ENCODE measurements around the gene TRMT61A. TPM values are rescaled to one million over a fixed set of nuclear protein-coding genes. Genes with fewer than 3 reads are reported as not detected.

Gene TRMT61A
- total RNA-seq, 1 experiment from 2014 or later = 25.9 TPM

DNA sequence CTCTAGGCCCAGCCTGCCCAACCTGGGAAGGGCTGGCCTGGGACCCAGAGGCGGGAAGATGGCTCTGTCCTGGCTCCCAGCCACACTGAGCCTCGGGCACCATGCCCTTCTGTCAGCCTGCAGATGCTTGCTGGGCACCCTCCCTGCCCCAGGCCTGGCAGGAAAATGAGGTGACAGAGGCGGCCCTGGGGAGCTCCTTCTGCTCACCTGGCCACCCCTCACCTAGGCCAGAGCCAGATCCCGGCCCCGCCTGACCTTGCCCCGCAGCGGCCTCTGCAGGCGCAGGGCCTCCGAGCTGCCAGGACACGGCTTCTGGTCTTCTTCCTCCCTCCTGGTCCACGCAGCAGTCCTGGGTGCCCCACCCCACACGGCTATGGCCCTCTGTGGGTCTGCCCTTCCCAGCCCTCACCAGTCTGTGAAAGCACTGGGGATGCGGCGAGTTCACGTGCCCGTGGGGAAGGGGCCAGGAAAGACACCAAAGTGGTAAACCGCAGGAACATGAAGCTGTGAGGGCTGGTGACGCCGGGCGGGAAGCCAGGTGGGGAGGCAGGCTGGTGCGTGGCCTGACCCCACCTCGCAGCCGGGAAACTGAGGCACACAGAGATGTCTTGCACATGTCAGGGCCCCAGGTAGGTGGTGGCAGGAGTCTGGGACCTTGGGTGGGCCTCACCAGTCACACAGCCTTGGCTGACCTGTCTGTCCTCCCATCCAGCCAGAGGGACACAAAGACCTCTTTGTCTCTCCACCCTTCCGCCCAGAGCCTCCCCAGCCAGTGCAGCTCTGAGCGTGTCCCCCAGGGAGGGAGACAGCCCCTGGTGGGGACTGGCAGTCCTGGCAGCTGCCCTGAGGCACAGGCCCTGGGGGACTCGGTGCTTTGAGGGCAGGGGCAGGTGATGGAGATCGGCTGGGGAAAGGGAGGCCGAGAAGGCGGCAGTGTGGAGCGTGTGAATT lies 20.6 kb downstream of the TRMT61A start:
- no peak for DNase-seq
- BruUV-seq (replicated peaks) = no TSS peak
- Mint-ChIP-seq H3K36me3 (ENCODE audit: insufficient read depth, unreplicated experiment) (no peaks in the 10 kb centered on the region), H3K27ac (ENCODE audit: unreplicated experiment) (no peak overlapping the region), H3K9me3 (ENCODE audit: low read depth, unreplicated experiment) (no peaks in the 10 kb centered on the region), H3K4me1 (ENCODE audit: low read depth, unreplicated experiment) (peaks cover 5% of the 10 kb centered on the region), H3K4me3 (ENCODE audit: low read depth, unreplicated experiment) (no peak overlapping the region), H3K27me3 (ENCODE audit: unreplicated experiment) (no peaks in the 10 kb centered on the region)
- CTCF ChIA-PET = interaction anchor here (0.8 to 1.3 kb wide), 2 partner anchors 8 to 17 kb away, joined by 3 read pairs; no protein-coding TSS in a partner anchor
- intact Hi-C loops (cut with micrococcal nuclease; ENCODE audit: unreplicated experiment) = no loop called here
- TF ChIP-seq, protein P1, sequence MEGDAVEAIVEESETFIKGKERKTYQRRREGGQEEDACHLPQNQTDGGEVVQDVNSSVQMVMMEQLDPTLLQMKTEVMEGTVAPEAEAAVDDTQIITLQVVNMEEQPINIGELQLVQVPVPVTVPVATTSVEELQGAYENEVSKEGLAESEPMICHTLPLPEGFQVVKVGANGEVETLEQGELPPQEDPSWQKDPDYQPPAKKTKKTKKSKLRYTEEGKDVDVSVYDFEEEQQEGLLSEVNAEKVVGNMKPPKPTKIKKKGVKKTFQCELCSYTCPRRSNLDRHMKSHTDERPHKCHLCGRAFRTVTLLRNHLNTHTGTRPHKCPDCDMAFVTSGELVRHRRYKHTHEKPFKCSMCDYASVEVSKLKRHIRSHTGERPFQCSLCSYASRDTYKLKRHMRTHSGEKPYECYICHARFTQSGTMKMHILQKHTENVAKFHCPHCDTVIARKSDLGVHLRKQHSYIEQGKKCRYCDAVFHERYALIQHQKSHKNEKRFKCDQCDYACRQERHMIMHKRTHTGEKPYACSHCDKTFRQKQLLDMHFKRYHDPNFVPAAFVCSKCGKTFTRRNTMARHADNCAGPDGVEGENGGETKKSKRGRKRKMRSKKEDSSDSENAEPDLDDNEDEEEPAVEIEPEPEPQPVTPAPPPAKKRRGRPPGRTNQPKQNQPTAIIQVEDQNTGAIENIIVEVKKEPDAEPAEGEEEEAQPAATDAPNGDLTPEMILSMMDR (IDR thresholded peaks at IDR 0.05; ENCODE audit: unreplicated experiment) = no peak

DNA sequence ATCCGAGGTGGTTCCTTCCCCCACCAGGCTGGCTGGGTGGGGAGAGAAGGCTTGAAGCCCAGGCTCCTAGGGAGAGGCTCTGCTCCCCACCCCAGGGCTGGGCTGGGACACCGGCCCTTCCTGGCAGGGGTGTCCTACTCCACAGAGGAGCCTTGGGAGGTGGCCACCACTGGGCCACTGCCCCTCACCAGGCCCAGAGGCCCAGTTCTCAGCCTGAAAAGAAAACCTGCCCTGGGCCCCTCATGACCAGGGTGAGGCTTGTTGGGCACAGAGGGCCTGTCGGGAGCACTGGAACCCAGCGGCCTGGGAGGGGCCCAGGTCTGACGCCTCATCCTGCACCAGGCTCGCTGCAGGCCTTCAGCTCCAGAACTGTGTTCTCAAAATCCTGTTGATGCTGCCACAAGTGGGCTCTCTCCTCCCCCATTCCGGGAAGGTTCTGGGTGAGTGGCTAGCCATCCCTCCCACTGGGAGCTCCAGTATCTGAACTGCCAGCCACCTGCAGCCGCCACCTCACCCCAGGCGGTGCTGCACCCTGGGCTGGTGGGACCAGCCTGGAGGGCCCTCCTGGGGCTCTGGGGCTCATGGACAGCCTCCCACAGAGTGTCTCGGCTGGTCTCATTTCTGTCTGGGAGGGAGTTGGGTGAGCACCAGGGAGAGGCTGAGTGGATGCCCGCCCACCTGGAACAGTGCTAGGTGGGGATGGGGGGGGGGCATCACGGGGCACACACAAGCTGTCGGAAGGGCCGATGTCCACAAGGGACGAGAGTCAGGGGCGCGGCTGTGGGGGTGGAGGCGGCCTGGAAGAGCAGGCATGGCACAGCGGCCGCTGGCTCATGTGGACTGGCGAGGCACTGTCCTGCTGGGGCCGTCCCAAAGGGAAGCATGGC lies 21.7 kb downstream of the TRMT61A start:
- no peak overlapping the region for H3K27ac Mint-ChIP-seq (ENCODE audit: unreplicated experiment)
- H3K27me3 Mint-ChIP-seq (ENCODE audit: unreplicated experiment) = no peaks in the 10 kb centered on the region
- CTCF ChIA-PET = interaction anchor here (0.8 kb wide), 1 partner anchor 18 kb away, joined by 3 read pairs; no protein-coding TSS in a partner anchor
- BruUV-seq (replicated peaks) = no TSS peak
- peaks cover 9% of the 10 kb centered on the region for H3K36me3 Mint-ChIP-seq (ENCODE audit: insufficient read depth, unreplicated experiment)
- H3K4me1 Mint-ChIP-seq (ENCODE audit: low read depth, unreplicated experiment) = peaks cover 5% of the 10 kb centered on the region
- TF ChIP-seq, protein P1 (IDR thresholded peaks at IDR 0.05; ENCODE audit: unreplicated experiment) = no peak
- H3K4me3 Mint-ChIP-seq (ENCODE audit: low read depth, unreplicated experiment) = no peak overlapping the region
- H3K9me3 Mint-ChIP-seq (ENCODE audit: low read depth, unreplicated experiment) = no peaks in the 10 kb centered on the region
- intact Hi-C loops (cut with micrococcal nuclease; ENCODE audit: unreplicated experiment) = no loop called here
- no peak for DNase-seq

DNA sequence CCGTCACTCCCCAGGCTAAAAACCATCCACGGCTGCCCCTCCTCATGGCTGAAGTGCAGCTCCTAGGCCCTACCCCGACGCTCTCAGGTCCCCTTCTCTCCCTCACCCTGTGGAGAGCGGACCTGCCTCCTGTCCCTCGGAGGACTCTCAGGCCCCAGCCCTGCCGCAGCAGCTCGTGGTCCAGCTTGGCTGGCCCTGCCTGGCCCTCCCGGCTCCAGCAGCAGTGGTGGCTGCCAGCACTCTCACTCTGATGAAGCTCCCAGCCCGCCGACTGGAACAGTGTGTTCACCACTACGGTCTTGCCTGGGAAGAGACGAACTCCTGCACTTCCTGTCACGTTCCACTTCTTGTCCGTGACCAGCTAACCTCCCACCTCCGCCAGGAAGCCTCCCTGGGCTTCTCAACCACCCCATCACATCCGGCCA lies 22.4 kb downstream of the TRMT61A start:
- Mint-ChIP-seq H3K27ac (ENCODE audit: unreplicated experiment) (no peak overlapping the region), H3K36me3 (ENCODE audit: insufficient read depth, unreplicated experiment) (peaks cover 9% of the 10 kb centered on the region), H3K9me3 (ENCODE audit: low read depth, unreplicated experiment) (no peaks in the 10 kb centered on the region), H3K4me1 (ENCODE audit: low read depth, unreplicated experiment) (peaks cover 5% of the 10 kb centered on the region), H3K27me3 (ENCODE audit: unreplicated experiment) (no peaks in the 10 kb centered on the region), H3K4me3 (ENCODE audit: low read depth, unreplicated experiment) (no peak overlapping the region)
- intact Hi-C loops (cut with micrococcal nuclease; ENCODE audit: unreplicated experiment) = no loop called here
- CTCF ChIA-PET = no interaction called here
- no peak for DNase-seq
- BruUV-seq (replicated peaks) = no TSS peak
- TF ChIP-seq, protein P1 (IDR thresholded peaks at IDR 0.05; ENCODE audit: unreplicated experiment) = no peak

DNA sequence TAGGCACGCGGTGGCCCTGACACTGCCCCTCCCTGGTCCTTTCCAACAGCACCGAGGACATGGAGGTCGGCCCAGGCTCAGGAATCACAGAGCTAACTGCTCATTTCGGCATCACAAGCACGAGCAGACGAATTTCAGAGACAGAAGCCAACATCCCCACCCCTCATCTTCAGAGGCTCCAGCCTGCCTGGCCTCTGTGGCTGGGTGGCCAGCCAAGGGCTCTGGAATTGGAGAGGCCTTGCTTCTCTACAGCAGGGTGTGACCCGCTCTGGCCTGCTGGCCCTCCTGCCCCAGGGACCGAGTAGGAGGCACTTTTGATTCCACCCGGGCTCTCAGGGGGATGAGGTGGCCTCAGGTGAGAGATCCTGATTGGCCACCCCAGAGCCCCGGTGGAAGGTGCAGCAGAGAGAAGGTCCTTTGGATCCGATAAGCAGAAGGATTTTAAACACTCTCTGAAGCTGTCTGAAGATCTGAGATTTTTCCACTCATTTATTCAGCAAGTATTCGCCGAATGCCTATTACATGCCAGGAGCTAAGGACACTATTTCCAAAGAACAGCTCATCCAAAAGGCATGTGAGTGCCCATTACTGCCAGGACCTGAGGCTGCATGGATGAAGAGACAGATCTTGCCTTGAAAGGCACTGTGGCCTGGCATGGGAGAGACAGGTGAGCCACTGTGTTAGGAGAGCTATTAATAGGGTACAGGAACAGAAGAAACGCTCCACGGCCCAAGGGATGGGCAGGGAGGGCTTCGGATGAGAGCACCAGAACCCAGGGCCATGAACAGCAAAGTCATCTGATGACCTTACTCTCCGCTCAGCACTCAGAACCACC lies 23.2 kb downstream of the TRMT61A start:
- no peaks in the 10 kb centered on the region for H3K9me3 Mint-ChIP-seq (ENCODE audit: low read depth, unreplicated experiment)
- DNase-seq = no peak
- H3K27ac Mint-ChIP-seq (ENCODE audit: unreplicated experiment) = no peak overlapping the region
- BruUV-seq (replicated peaks) = no TSS peak
- H3K27me3 Mint-ChIP-seq (ENCODE audit: unreplicated experiment) = no peaks in the 10 kb centered on the region
- intact Hi-C loops (cut with micrococcal nuclease; ENCODE audit: unreplicated experiment) = no loop called here
- TF ChIP-seq, protein P1 (IDR thresholded peaks at IDR 0.05; ENCODE audit: unreplicated experiment) = no peak
- H3K36me3 Mint-ChIP-seq (ENCODE audit: insufficient read depth, unreplicated experiment) = peaks cover 9% of the 10 kb centered on the region
- H3K4me1 Mint-ChIP-seq (ENCODE audit: low read depth, unreplicated experiment) = peaks cover 5% of the 10 kb centered on the region
- CTCF ChIA-PET = interaction anchor here (1.2 kb wide), 1 partner anchor 10 kb away, joined by 5 read pairs; the partner anchor contains the start of genes BAG5 and COA8
- H3K4me3 Mint-ChIP-seq (ENCODE audit: low read depth, unreplicated experiment) = no peak overlapping the region
